ENCODE data around the gene RNF34. TPM values are rescaled to one million over a fixed set of nuclear protein-coding genes. Genes with fewer than 3 reads are reported as not detected.

RNF34 gene
- total RNA-seq, 2 experiments from 2014 or later, result 77.2 to 82.8 TPM

DNA sequence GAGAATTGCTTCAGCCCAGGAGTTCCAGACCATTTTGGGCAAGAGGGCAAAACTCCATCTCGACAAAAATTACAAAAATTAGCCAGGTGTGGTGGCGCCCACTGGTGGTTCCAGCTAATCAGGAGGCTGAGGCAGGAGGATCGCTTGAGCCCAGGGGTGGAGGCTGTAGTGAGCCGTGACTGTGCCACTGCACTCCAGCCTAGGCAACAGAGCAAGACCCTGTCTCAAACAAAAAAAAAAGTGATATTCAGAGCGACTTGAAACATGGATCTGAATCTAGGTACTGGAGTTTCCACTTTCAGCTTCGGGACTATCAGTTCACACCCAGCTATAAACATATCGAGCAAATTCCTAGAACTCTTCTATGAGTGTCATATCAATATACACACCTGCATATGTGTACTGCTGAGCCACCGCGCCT lies 16.3 kb upstream of the RNF34 start:
- ChIA-PET POLR2A (no interaction called here), CTCF (interaction anchor here (0.6 to 1.0 kb wide), 2 partner anchors 60 to 97 kb away, joined by 3 read pairs; no protein-coding TSS in a partner anchor)

DNA sequence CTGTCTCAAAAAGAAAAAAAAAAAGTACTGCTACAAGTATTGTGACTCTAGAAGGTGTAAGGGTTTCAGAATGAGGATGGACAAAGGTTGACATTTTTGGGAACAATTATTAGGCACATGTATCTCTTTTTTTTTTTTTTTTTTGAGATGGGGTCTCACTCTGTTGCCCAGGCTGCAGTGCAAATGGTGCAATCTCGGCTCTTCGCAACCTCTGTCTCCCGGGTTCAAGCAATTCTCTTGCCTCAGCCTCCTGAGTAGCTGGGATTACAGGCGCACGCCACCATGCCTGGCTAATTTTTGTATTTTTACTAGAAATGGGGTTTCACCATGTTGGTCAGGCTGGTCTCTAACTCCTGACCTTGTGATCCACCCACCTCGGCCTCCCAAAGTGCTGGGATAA lies 15.0 kb upstream of the RNF34 start:
- ChIA-PET CTCF (interaction anchor here (0.7 kb wide), 2 partner anchors 83 to 1097 kb away, joined by 3 read pairs; no protein-coding TSS in a partner anchor), POLR2A (interaction anchor here (0.7 kb wide), 1 partner anchor 39 kb away, joined by 3 read pairs; no protein-coding TSS in a partner anchor)

DNA sequence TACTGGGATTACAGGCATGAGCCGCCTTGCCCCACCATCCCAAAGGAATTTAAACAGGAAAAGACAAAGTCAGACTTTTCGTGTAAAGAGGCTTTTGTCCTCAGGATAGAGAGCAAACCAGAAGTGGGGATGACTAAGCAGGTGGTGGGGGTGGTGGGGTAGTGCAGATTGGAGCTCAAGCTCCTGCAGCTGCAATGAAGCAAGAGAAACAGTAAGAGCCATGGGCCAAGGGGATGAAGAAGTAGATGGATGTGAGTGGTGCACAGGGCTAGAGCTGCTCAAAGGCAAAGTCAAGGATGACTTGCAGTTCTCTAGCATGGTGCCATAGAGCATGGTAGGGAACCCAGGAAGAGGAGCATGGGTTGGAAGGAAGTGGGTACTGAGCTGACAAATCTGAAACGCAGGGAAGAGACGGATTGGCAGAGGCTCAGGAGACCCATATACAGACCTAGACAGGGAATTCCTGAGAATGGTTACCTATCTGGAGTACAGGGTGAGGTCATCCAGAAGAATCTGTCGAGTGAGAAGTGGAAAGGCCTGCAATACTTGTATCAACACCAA lies 11.4 kb upstream of the RNF34 start:
- ChIA-PET POLR2A (no interaction called here), CTCF (interaction anchor here (1.1 kb wide), 1 partner anchor 37 kb away, joined by 4 read pairs; no protein-coding TSS in a partner anchor)

DNA sequence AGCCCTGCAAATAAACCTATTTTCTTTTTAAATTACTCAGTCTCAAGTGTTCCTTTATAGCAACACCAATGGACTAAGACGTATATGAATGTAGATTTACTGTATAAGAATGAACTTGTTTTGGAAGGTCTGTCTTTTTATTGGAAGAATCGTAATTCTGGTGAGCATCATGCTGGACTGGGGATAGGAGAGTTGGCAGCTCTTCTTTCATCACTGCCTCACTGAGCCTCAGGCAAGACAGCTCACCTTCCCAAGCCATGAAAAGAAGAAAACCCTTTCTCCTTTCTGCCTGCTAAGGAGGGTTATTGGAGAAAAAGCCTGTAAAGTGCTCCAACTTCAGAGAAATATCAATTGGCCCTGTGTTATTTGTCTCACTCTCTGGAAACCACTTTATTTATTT lies 9.1 kb upstream of the RNF34 start:
- CTCF ChIA-PET, result interaction anchor here (1.1 kb wide), 1 partner anchor 39 kb away, joined by 3 read pairs; no protein-coding TSS in a partner anchor
- POLR2A ChIA-PET, result interaction anchor here (1.0 kb wide), 1 partner anchor 19 kb away, joined by 3 read pairs; no protein-coding TSS in a partner anchor

DNA sequence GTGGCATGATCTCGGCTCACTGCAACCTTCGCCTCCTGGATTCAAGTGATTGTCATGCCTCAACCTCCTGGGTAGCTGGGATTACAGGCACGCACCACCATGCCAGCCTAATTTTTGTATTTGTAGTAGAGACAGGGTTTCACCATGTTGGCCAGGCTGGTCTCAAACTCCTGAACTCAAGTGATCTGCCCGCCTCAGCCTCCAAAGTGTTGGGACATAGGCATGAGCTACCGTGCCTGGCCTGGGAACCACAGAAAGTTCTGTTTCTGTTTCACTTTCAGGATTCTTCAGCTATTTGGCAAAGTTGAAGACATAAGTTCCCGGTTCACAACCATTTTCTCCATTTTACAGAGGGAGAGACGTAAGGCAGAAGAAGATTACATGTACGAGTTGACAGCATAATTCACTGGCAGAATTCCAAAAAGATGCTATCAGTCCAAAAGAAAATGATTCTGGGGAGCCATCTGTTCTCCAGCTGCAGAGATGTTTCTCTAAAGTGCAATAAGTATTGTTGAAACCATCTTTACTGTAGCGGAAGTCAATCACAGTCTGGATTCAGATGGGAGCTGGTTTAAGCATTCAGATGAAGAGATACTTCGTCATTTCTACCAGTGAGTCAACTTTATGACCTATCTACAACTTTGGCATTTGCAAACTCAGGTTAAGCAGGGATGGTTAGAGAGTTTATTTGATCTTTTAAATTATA lies 8.1 kb upstream of the RNF34 start:
- ChIA-PET CTCF (interaction anchor here (1.1 to 1.6 kb wide), 2 partner anchors 40 kb away, joined by 3 read pairs; no protein-coding TSS in a partner anchor), POLR2A (interaction anchor here (0.5 to 1.3 kb wide), 4 partner anchors 9 to 340 kb away, joined by 3 to 11 read pairs (median 4); partner anchors contain the start of genes ANAPC5 and RNF34)

DNA sequence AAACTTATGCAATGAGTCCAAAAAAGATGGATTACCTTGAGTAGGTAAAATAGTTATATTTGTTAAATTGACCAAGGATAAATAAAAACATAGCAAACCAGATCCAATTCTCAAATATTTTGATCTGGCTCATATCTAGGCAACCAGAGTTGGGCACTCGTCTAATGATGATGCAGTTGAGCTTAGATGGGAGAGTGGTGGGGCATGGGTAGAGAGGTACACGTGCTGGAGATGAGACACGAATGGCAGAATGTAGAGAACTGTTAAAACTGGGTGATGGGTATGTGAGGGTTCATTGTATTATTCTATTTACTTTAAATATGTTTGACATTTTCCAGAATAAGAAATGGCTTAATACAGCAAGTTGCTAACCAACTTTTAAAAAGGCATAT lies 7.6 kb upstream of the RNF34 start:
- ChIA-PET POLR2A (interaction anchor here (0.5 to 1.3 kb wide), 3 partner anchors 8 to 341 kb away, joined by 4 to 11 read pairs (median 5); partner anchors contain the start of genes ANAPC5 and RNF34), CTCF (interaction anchor here (0.7 to 1.6 kb wide), 3 partner anchors 40 to 266 kb away, joined by 3 to 4 read pairs (median 3); no protein-coding TSS in a partner anchor)

DNA sequence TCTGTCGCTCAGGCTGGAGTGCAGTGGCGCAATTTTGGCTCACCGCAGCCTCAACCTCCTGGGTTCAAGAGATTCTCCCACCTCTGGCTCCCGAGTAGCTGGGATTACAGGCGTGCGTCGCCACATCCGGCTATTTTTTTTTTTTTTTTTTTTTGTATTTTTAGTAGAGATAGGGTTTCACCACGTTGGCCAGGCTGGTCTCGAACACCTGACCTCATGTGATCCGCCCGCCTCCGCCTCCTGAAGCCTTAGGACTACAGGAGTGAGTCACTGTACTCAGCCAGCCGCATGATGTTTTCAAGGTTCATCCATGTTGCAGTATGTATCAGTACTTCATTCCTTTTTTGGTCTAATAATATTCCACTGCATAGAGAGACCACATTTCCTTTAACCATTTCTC lies 2.4 kb upstream of the RNF34 start:
- POLR2A ChIA-PET, result interaction anchor here (0.6 to 0.7 kb wide), 2 partner anchors 47 to 74 kb away, joined by 3 to 9 read pairs; no protein-coding TSS in a partner anchor
- CTCF ChIA-PET, result no interaction called here

DNA sequence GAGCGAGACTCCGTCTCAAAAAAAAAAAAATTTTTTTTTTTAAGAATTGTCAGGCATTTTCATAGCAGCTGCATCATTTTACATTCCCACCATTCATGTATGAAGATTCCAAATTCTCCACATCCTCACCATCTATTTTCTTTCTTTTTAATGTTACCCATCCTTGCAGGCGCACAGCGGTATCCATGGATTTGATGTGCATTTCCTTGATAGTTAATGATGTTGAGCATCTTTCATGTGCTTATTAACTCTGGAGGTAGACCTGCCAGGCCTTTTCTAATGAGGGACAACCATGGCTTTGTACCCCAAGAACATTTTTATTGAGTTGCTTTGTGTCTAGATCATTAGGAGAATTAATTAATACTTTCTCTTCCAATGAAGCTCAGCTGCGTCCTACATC lies 1.6 kb upstream of the RNF34 start:
- CTCF ChIA-PET, result no interaction called here
- POLR2A ChIA-PET, result interaction anchor here (0.6 kb wide), 1 partner anchor 204 kb away, joined by 3 read pairs; no protein-coding TSS in a partner anchor

DNA sequence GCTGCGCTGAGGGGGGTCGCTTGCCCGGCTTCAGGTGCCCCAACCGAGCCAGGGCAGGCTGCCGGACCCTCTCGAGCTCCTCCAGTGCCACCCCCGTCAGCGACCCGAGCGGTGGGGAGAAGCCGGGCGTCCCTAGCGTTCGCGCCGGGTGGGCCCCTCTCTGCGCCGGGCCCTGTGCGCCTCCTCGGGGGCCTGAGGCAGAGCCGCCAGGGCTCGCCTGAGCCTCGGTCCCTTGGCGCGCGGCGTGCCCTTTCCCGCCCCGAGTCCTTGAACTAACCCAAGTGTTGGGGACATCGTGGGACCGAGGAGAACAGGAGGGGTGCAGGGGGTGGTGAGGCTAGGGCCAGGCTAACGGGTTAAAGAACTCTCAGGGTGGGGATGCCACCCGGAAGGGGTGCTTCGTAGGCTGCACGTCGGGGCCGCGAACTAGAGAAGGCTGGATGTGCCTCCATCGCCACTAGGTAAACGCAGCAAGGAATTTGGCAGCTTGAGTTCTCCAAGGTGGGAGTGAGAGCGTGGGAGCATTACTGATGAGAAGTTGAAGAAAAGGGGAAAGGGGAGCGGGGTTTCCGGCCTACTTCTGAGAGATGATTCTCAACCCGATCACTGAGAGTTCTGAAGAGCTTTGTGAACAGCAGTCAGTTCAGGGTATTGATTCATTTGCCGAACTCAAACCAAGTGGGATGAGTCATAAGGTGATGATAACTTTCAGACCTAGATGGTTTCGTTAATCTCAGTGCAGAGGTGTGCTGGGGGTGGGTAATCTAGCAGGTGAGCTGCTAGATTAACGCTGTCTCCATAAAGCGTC lies 618 bp downstream of the RNF34 start:
- POLR2A ChIA-PET, result interaction anchor here (0.5 to 2.4 kb wide), 12 partner anchors 9 to 271 kb away, joined by 3 to 24 read pairs (median 6); partner anchors contain the start of genes ANAPC5, CAMKK2 and ORAI1
- CTCF ChIA-PET, result interaction anchor here (0.9 to 2.7 kb wide), 6 partner anchors 16 to 65 kb away, joined by 3 to 11 read pairs (median 4); partner anchors contain the start of gene ANAPC5

DNA sequence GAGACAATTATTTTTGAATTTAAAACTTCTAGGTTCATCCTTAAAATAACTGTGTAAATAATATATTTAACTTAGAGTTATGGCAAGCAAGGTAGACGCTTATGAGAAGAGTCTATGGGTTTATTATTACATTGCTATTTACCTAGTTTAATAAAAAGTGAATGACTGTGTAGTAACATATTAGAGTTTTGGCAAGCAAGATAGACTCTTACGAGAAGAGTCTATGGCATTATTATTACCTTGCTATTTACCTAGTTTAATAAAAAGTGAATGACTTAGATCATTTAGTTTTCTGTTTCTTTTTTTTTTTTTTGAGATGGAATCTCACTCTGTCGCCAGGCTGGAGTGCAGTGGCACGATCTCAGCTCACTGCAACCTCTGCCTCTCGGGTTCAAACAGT lies 3.8 kb downstream of the RNF34 start:
- CTCF ChIA-PET, result interaction anchor here (2.1 kb wide), 1 partner anchor 39 kb away, joined by 5 read pairs; no protein-coding TSS in a partner anchor
- POLR2A ChIA-PET, result no interaction called here

DNA sequence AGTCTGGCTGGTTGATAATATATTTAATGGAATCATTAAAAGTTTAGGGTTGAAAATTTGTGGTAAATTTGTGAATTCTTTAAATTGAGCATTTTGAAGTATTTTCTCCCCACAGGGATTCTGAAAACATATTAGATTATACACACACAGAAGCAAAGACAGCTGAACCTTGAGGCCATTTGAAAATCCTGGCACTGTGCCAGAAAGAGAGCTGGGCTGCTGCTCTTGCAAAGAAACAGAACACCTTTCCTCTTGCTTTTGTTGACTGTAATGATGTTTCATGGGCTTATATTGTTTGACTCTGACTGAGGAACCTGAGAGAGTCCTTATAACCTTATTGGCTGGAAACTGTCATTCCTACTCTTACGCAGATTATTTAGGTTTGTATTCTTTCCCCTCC lies 4.8 kb downstream of the RNF34 start:
- ChIA-PET CTCF (interaction anchor here (2.1 kb wide), 1 partner anchor 38 kb away, joined by 5 read pairs; no protein-coding TSS in a partner anchor), POLR2A (interaction anchor here (0.7 kb wide), 1 partner anchor 394 kb away, joined by 6 read pairs; no protein-coding TSS in a partner anchor)

DNA sequence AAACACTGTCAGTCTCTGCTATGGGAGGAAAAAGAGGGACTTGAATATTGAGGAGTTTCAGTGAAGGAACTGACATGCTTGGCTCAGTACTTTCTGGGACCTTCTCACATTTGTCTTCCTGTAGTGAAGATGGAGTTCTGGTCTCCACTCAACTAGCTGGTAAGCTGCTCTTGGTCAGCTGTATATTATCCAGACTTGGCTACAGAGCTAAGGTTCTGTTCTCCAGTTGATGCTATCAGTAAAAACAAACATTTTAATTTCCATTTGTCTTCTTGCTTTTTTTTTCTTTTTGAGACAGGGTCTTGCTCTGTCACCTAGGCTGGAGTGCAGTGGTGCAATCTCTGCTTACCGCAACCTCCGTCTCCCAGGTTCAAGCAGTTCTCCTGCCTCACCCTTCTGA lies 5.3 kb downstream of the RNF34 start:
- ChIA-PET CTCF (interaction anchor here (2.1 kb wide), 1 partner anchor 38 kb away, joined by 5 read pairs; no protein-coding TSS in a partner anchor), POLR2A (no interaction called here)

DNA sequence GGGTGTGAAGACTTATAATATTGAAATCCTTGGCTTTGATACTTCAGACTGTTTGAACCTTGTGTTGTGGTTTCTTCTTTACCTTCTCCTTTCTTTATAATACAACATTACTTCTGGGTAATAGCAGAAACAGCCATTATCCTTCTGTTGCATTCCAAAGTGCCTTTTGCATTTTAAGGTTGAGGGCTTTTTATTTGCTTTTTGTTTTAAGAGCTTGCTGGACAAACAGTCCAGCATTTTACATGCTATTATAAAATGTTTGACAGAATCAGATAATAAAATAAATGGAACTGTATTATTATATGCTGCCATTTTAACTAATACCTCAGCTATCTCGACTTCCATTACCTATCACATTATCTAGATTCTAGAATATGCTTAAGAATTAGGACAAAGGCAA lies 14.0 kb downstream of the RNF34 start:
- ChIA-PET CTCF (no interaction called here), POLR2A (interaction anchor here (0.7 kb wide), 1 partner anchor 25 kb away, joined by 3 read pairs; no protein-coding TSS in a partner anchor)

DNA sequence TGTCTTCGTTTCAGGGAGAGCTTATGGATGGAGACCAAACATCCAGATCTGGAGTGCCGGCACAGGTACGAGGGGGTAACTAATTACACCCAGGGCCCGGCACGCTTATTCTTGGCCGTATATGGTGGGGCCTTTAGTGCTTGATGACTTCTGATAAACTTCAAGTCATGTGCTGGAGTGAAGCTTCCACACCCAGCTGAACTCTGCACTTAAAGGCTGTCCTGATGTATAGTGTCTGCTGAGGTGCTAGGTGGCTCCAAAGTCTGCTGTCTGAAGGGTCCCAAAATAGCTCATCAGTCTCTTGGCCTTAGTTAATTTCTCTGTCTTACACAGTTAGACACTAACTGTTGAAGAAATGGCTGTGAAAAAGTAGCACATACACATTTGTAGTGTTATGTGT lies 17.9 kb downstream of the RNF34 start:
- POLR2A ChIA-PET, result no interaction called here

DNA sequence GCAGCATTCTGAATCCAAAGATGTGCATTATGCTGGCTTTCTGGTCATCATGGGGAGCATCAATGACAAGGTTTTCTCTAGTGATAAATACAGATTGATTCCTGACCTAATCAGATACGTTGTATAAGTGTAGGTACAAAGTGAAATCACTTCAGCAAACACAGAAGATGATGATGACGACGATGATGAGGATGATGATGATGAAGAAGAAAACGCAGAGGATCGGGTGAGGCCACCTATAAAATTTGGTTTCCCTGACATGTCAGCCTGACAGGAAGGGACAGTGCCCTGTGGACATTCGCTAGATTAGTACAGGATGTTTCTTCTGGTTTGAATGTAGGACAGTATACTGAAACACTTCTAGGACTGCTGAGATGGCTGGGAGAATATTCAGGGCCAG lies 20.2 kb downstream of the RNF34 start:
- CTCF ChIA-PET, result interaction anchor here (1.4 to 1.6 kb wide), 2 partner anchors 19 to 23 kb away, joined by 3 to 4 read pairs; no protein-coding TSS in a partner anchor
- POLR2A ChIA-PET, result no interaction called here

More for the DNA sequence above, 17.9 kb downstream of the RNF34 start:
- CTCF ChIA-PET, result no interaction called here

DNA sequence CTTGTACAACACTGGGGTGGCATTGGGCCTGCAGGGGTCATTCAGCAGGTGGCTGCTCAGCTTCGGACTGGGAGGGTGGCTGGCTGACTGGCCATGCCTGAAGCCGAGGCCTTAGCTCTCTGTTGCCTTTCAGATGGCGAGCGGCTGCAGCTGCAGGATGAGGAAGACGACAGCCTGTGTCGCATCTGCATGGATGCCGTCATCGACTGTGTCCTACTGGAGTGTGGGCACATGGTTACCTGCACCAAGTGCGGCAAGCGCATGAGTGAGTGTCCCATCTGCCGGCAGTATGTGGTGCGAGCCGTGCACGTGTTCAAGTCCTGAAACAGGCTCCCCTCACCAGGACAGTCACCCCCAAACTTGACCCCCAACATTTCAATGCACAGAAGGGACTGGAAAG lies 23.3 kb downstream of the RNF34 start:
- CTCF ChIA-PET, result interaction anchor here (1.6 kb wide), 1 partner anchor 20 kb away, joined by 9 read pairs; no protein-coding TSS in a partner anchor
- POLR2A ChIA-PET, result interaction anchor here (1.6 kb wide), 1 partner anchor 23 kb away, joined by 6 read pairs; the partner anchor contains the start of gene RNF34

DNA sequence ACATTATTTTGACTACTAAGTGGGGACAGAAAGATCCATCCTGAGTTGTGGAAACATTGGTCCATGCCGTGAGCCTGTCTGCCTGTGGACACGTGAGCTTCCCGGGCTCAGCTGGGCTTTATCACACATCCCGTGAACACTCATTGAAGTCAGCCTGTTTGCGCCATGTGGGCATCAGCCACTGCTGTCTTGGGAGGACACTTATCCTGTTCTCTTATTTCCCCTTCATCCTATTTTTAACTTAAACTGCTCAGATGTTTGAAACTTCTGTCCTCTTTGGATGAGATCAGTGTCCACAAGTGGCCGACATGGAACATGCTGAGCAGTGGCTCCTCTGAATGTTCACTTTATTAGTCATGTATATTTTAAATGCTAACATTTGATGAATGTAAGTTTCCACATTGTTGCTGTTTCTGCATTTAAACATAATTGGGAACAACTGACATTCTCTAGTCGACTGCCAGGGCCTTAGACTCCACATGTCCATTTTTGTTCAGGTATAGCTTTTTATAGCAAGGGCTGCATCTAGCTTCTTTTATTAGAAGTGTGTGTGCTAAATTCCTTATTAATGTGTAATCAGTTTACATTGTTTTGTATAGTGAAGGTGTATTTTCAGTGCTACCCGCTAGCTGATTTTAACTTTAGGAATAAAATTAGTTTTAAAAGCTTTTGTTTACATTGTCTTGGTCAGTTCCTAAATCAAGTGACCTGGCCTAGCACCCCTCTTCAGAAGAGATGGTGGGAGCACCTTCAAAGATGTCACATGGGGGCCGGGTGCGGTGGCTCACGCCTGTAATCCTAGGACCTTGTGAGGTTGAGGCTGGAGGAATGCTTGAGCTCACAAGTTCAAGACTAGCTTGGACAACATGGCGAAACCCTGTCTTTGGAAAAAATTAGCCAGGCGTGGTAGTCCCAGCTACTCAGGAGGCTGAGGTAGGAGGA lies 24.0 kb downstream of the RNF34 start:
- CTCF ChIA-PET, result interaction anchor here (1.6 kb wide), 1 partner anchor 19 kb away, joined by 9 read pairs; no protein-coding TSS in a partner anchor
- POLR2A ChIA-PET, result interaction anchor here (0.5 to 1.6 kb wide), 4 partner anchors 12 to 39 kb away, joined by 3 to 6 read pairs (median 4); partner anchors contain the start of gene RNF34

DNA sequence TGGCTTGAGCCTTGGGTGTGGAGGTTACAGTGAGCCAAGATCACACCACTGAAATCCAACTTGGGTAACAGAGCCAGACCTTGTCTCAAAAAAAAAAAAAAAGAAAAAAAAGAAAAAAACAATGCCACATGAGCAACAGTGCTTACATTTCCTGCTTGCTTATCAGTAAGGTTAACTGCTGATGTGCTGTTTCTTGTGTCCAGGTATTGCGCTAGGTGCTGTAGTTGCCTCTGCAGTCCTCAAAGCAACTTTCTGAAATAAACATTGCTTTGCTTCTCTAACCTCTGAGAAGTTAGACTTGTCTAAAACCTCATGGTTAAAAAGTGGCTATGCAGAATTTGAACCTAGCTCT lies 24.7 kb downstream of the RNF34 start:
- POLR2A ChIA-PET, result interaction anchor here (0.5 to 1.0 kb wide), 3 partner anchors 13 to 40 kb away, joined by 3 to 4 read pairs (median 4); no protein-coding TSS in a partner anchor
- CTCF ChIA-PET, result interaction anchor here (1.6 kb wide), 1 partner anchor 19 kb away, joined by 9 read pairs; no protein-coding TSS in a partner anchor

All from activated CD8-positive, alpha-beta memory T cell treated with anti-CD3 and anti-CD28 coated beads for 36 hours (primary cell).